A549 (cell line): ENCODE data around the gene TIGIT. TPM values are rescaled to one million over a fixed set of nuclear protein-coding genes. Genes with fewer than 3 reads are reported as not detected.

Experiments
- ATAC-seq, 2 experiments: fragments of 200-7000 bp in 1 of 2; fragments of >200 bp in 1 of 2; cut with Nextera tagmentation in 1 of 2; cut with Tn5 transposase in 1 of 2; 3 replicates each; pipeline versions ENCODE4 v1.8.0 to v1.9.1; 2018 to 2020; ENCODE audit warnings: mild to moderate bottlenecking in 1 of 2, moderate library complexity in 1 of 2
- CTCF ChIA-PET: fragments of 300-600 bp; sonication (Branson Sonifier 250); formaldehyde crosslinking; extraction: SDS; loops from one replicate; lab custom pipeline; 2021; ENCODE audit warnings: antibody characterized with exemption, inconsistent platforms; lab: Yijun Ruan, JAX
- POLR2A ChIA-PET: fragments of 350-600 bp; formaldehyde crosslinking; extraction: SDS; loops from one replicate; lab custom pipeline; 2021; ENCODE audit warnings: antibody characterized with exemption, inconsistent platforms; lab: Yijun Ruan, JAX
- DNase-seq, 2 experiments: peaks; one replicate each; pipeline versions ENCODE4 v3.0.0 to v3.0.0-alpha.2; 2011 to 2016; ENCODE audit warnings: low read depth in 1 of 2, low spot score in 1 of 2
- FAIRE-seq: peaks from 2 replicates; lab custom pipeline; 2011; peaks lifted over from hg19 to GRCh38; lab: Jason Lieb, UNC
- H3K27ac ChIP-seq, 2 experiments: fragments of >200 bp; sonication (Bioruptor Twin); formaldehyde crosslinking; 3 replicates each; pipeline ENCODE4 v1.5.1; 2016 to 2017
- H3K4me1 ChIP-seq: fragments of >200 bp; sonication (Bioruptor Twin); formaldehyde crosslinking; 3 replicates; pipeline ENCODE4 v1.6.1; 2016
- H3K4me2 ChIP-seq: fragments of >200 bp; sonication (Bioruptor Twin); formaldehyde crosslinking; 3 replicates; pipeline ENCODE4 v1.6.1; 2016
- H3K4me3 ChIP-seq: fragments of >200 bp; sonication (Bioruptor Twin); formaldehyde crosslinking; 3 replicates; pipeline ENCODE4 v1.5.1; 2016
- H3K9me3 ChIP-seq: fragments of >200 bp; sonication (Bioruptor Twin); formaldehyde crosslinking; 3 replicates; pipeline ENCODE4 v1.6.1; 2016
- CBX2 ChIP-seq: fragments of 200-600 bp; sonication (generic); IDR thresholded peaks from 2 replicates; pipeline ENCODE4 v1.6.1; 2016; ENCODE audit warnings: low read depth, mild to moderate bottlenecking, borderline replicate concordance
- CBX8 ChIP-seq: fragments of 200-600 bp; sonication (generic); IDR thresholded peaks from 2 replicates; pipeline ENCODE4 v1.6.1; 2016
- CEBPB ChIP-seq, 2 experiments: fragments of >200 bp in 1 of 2; sonication (Bioruptor Twin) in 1 of 2; formaldehyde crosslinking in 1 of 2; IDR thresholded peaks; 2 replicates each; pipeline ENCODE4 v1.6.1; 2012 to 2016
- FOXS1 ChIP-seq: fragments of 250-450 bp; sonication (Bioruptor Pico); IDR thresholded peaks from 2 replicates; pipeline ENCODE4 v1.5.0; 2020; ENCODE audit warnings: mild to moderate bottlenecking, moderate library complexity
- HDAC2 ChIP-seq: fragments of 200-600 bp; sonication (generic); IDR thresholded peaks from 2 replicates; pipeline ENCODE4 v1.6.1; 2016
- HMGXB4 ChIP-seq: fragments of 250-450 bp; sonication (Bioruptor Pico); IDR thresholded peaks from 2 replicates; pipeline ENCODE4 v1.5.0; 2021; ENCODE audit warnings: mild to moderate bottlenecking, moderate library complexity, borderline replicate concordance
- HOXA7 ChIP-seq: fragments of 250-450 bp; sonication (Bioruptor Pico); IDR thresholded peaks from 2 replicates; pipeline ENCODE4 v1.5.0; 2020; ENCODE audit warnings: mild to moderate bottlenecking, moderate library complexity
- HOXB13 ChIP-seq: fragments of 250-450 bp; sonication (Bioruptor Pico); IDR thresholded peaks from 2 replicates; pipeline ENCODE4 v1.5.0; 2020; ENCODE audit warnings: low read depth, mild to moderate bottlenecking, moderate library complexity
- JUN ChIP-seq, 2 experiments: fragments of >200 bp; sonication (Bioruptor Twin); formaldehyde crosslinking; IDR thresholded peaks; 2 replicates in 1 of 2; 3 replicates in 1 of 2; pipeline ENCODE4 v1.6.1; 2016 to 2017
- MYC ChIP-seq: IDR thresholded peaks from 2 replicates; pipeline ENCODE4 v1.6.1; 2012; ENCODE audit warnings: mild to moderate bottlenecking, inconsistent platforms, low read length, improper control_type of control experiment, borderline replicate concordance
- NFE2L2 ChIP-seq: fragments of 150-350 bp; conservative IDR thresholded peaks from 2 replicates; pipeline ENCODE4 v1.6.1; 2014; ENCODE audit warnings: low read length
- NPAS2 ChIP-seq: fragments of 250-450 bp; sonication (Bioruptor Pico); IDR thresholded peaks from 2 replicates; pipeline ENCODE4 v1.8.0; 2022; ENCODE audit warnings: mild to moderate bottlenecking, moderate library complexity, borderline replicate concordance
- NR3C1 ChIP-seq: fragments of >200 bp; sonication (Bioruptor Twin); formaldehyde crosslinking; IDR thresholded peaks from 3 replicates; pipeline ENCODE4 v1.6.1; 2017
- PBX3 ChIP-seq: IDR thresholded peaks from 2 replicates; pipeline ENCODE4 v1.6.1; 2012
- PHF8 ChIP-seq: fragments of 200-600 bp; sonication (generic); IDR thresholded peaks from 2 replicates; pipeline ENCODE4 v1.6.1; 2016; ENCODE audit warnings: low read depth, mild to moderate bottlenecking, antibody characterized with exemption, moderate library complexity, borderline replicate concordance
- POLR2A ChIP-seq: IDR thresholded peaks from 2 replicates; pipeline ENCODE4 v1.6.1; 2012; ENCODE audit warnings: mild to moderate bottlenecking, low read length
- RFX5 ChIP-seq: fragments of 450-650 bp; IDR thresholded peaks from 2 replicates; pipeline ENCODE4 v1.7.1; 2014; ENCODE audit warnings: antibody characterized with exemption, mild to moderate bottlenecking, moderate library complexity
- RNF2 ChIP-seq: fragments of 200-600 bp; sonication (generic); IDR thresholded peaks from 2 replicates; pipeline ENCODE4 v1.6.1; 2016; ENCODE audit warnings: low read depth, mild to moderate bottlenecking, antibody characterized with exemption, moderate library complexity, borderline replicate concordance
- USF2 ChIP-seq: fragments of 450-650 bp; IDR thresholded peaks from 2 replicates; pipeline ENCODE4 v1.6.1; 2014; ENCODE audit warnings: antibody characterized with exemption
- ZFP36 ChIP-seq: fragments of 450-650 bp; IDR thresholded peaks from 2 replicates; pipeline ENCODE4 v1.6.1; 2014; ENCODE audit warnings: borderline replicate concordance; ENCODE audit not compliant: partially characterized antibody
- ZSCAN20 ChIP-seq: fragments of 250-450 bp; sonication (Bioruptor Pico); IDR thresholded peaks from 2 replicates; pipeline ENCODE4 v1.8.0; 2022; ENCODE audit warnings: mild to moderate bottlenecking, moderate library complexity
- WGBS: methylation state at CpG from one replicate; pipeline ENCODE4 v1.1.6; 2017; ENCODE audit errors: missing lambda C conversion rate; 5-methylcytosine and 5-hydroxymethylcytosine counted together
- polyA plus RNA-seq, 4 experiments: library from polyadenylated mRNA; depleted of rRNA in 3 of 4; stranded (reverse); fragments of >200 nt; fragmentation: RNase III in 1 of 4; extraction: RNeasy Plus Mini Kit Qiagen cat#74134 plus additional on column Dnase treatment in 1 of 4; gene quantifications; 2 replicates in 3 of 4; 3 replicates in 1 of 4; pipeline ENCODE4 v1.2.3, GENCODE V29; 2011 to 2017
- TF ChIP-seq, protein P1 (sequence below): IDR thresholded peaks from 2 replicates; pipeline ENCODE4 v1.6.1; 2012; ENCODE audit warnings: low read depth, borderline replicate concordance
- TF ChIP-seq, protein P2 (sequence below): fragments of 200-600 bp; sonication (generic); IDR thresholded peaks from 2 replicates; pipeline ENCODE4 v1.6.1; 2016; ENCODE audit warnings: antibody characterized with exemption, mild to moderate bottlenecking, moderate library complexity
- TF ChIP-seq, protein P3 (sequence below): fragments of 150-350 bp; IDR thresholded peaks from 2 replicates; pipeline ENCODE4 v1.6.1; 2014; ENCODE audit warnings: low read depth, mild to moderate bottlenecking, low read length

The TIGIT gene
- polyA plus RNA-seq, 2 of the 4 experiments (the other 2 are of a cell fraction): not detected

GRCh38 chr3:114351123-114351821, 57.4 kb downstream of the TIGIT start:
- FAIRE-seq: no peak
- TF ChIP-seq ZSCAN20 (CRISPR knock-in tag) (no peak), NFE2L2 (no peak), PBX3 (no peak), RNF2 (no peak), USF2 (no peak), POLR2A (no peak), CBX8 (no peak), CBX2 (no peak), NPAS2 (no peak)
- TF ChIP-seq, protein P1, sequence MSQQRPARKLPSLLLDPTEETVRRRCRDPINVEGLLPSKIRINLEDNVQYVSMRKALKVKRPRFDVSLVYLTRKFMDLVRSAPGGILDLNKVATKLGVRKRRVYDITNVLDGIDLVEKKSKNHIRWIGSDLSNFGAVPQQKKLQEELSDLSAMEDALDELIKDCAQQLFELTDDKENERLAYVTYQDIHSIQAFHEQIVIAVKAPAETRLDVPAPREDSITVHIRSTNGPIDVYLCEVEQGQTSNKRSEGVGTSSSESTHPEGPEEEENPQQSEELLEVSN: no peak
- TF ChIP-seq, protein P2, sequence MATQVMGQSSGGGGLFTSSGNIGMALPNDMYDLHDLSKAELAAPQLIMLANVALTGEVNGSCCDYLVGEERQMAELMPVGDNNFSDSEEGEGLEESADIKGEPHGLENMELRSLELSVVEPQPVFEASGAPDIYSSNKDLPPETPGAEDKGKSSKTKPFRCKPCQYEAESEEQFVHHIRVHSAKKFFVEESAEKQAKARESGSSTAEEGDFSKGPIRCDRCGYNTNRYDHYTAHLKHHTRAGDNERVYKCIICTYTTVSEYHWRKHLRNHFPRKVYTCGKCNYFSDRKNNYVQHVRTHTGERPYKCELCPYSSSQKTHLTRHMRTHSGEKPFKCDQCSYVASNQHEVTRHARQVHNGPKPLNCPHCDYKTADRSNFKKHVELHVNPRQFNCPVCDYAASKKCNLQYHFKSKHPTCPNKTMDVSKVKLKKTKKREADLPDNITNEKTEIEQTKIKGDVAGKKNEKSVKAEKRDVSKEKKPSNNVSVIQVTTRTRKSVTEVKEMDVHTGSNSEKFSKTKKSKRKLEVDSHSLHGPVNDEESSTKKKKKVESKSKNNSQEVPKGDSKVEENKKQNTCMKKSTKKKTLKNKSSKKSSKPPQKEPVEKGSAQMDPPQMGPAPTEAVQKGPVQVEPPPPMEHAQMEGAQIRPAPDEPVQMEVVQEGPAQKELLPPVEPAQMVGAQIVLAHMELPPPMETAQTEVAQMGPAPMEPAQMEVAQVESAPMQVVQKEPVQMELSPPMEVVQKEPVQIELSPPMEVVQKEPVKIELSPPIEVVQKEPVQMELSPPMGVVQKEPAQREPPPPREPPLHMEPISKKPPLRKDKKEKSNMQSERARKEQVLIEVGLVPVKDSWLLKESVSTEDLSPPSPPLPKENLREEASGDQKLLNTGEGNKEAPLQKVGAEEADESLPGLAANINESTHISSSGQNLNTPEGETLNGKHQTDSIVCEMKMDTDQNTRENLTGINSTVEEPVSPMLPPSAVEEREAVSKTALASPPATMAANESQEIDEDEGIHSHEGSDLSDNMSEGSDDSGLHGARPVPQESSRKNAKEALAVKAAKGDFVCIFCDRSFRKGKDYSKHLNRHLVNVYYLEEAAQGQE: no peak
- POLR2A ChIA-PET: no interaction called here

DNA sequence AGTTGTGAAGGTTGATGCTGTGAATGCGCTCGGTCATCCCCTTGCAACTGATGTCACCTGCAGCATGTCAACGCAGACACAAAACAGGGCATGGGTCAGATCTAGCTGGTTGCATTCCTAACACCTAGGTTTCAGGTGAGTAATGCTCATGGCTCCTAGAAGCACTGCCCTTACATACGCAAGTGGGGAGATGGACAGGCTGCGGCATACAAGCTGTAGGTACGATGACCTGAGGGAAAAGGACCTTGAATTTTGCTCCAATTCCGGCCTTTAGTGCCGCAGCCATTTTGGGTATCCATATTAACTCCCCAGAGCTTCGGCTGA, 58.0 kb downstream of the TIGIT start:
- POLR2A ChIA-PET: no interaction called here
- H3K4me3 ChIP-seq: no peak overlapping the region
- no peaks in the 10 kb centered on the region for H3K4me1 ChIP-seq
- CTCF ChIA-PET: interaction anchor here (0.8 to 1.5 kb wide), 2 partner anchors 13 to 32 kb away, joined by 3 to 4 read pairs; no protein-coding TSS in a partner anchor
- 93% methylated on average over 9 of the region's 9 CpGs for WGBS
- DNase-seq: no peak
- FAIRE-seq: no peak
- ATAC-seq: no peak
- H3K27ac ChIP-seq: no peak overlapping the region
- no peaks in the 10 kb centered on the region for H3K9me3 ChIP-seq
- H3K4me2 ChIP-seq: no peak overlapping the region
- TF ChIP-seq HDAC2 (no peak), HMGXB4 (CRISPR knock-in tag) (no peak), FOXS1 (CRISPR knock-in tag) (no peak), ZFP36 (no peak), JUN (IDR thresholded peaks at IDR 0.05) (no peak), MYC (no peak), HOXA7 (CRISPR knock-in tag) (no peak), CEBPB (IDR thresholded peaks at IDR 0.05) (no peak), NPAS2 (no peak), NR3C1 (no peak), PHF8 (no peak), HOXB13 (CRISPR knock-in tag) (no peak), RFX5 (no peak), NFE2L2 (no peak)
- TF ChIP-seq, protein P2: no peak
- TF ChIP-seq, protein P3, sequence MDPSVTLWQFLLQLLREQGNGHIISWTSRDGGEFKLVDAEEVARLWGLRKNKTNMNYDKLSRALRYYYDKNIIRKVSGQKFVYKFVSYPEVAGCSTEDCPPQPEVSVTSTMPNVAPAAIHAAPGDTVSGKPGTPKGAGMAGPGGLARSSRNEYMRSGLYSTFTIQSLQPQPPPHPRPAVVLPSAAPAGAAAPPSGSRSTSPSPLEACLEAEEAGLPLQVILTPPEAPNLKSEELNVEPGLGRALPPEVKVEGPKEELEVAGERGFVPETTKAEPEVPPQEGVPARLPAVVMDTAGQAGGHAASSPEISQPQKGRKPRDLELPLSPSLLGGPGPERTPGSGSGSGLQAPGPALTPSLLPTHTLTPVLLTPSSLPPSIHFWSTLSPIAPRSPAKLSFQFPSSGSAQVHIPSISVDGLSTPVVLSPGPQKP: no peak

More at GRCh38 chr3:114351123-114351821, 57.4 kb downstream of the TIGIT start:
- Histone ChIP-seq H3K4me1 (no peaks in the 10 kb centered on the region), H3K27ac (no peak overlapping the region), H3K9me3 (no peaks in the 10 kb centered on the region), H3K4me2 (no peak overlapping the region), H3K4me3 (no peak overlapping the region)
- CTCF ChIA-PET: interaction anchor here (0.8 to 2.0 kb wide), 3 partner anchors 12 to 33 kb away, joined by 3 to 6 read pairs (median 4); no protein-coding TSS in a partner anchor
- WGBS: 95% methylated on average over 60 of the region's 64 CpGs
- ATAC-seq (no peak), DNase-seq (no peak)
